Measurements from ENCODE around the gene TAX1BP1.

DNA sequence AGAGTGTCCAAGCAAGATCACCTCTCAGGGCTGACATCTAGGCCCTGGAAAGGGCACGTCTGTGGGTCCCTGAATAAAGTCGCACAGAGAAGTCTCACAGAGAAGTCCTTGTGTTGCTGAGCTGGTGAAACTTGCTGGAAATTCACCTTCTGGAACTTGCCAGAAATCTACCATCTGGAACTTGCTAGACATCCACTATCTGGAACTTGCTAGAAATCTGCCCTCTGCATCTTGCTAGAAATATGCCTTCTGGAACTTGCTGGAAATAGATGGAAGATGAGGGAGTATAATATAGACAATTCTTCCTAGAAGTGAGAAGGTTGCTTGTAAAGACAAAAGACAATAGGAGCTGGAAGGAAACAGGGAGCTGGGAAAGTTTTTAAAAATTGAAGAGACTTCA is 5.4 kb upstream of the TAX1BP1 start:
- TF ChIP-seq, protein P1, sequence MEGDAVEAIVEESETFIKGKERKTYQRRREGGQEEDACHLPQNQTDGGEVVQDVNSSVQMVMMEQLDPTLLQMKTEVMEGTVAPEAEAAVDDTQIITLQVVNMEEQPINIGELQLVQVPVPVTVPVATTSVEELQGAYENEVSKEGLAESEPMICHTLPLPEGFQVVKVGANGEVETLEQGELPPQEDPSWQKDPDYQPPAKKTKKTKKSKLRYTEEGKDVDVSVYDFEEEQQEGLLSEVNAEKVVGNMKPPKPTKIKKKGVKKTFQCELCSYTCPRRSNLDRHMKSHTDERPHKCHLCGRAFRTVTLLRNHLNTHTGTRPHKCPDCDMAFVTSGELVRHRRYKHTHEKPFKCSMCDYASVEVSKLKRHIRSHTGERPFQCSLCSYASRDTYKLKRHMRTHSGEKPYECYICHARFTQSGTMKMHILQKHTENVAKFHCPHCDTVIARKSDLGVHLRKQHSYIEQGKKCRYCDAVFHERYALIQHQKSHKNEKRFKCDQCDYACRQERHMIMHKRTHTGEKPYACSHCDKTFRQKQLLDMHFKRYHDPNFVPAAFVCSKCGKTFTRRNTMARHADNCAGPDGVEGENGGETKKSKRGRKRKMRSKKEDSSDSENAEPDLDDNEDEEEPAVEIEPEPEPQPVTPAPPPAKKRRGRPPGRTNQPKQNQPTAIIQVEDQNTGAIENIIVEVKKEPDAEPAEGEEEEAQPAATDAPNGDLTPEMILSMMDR (IDR thresholded peaks at IDR 0.05), result no peak
- no peak for TF ChIP-seq POLR2A (IDR thresholded peaks at IDR 0.05)
